NB4 (cell line): Measurements from ENCODE around the gene BRD1.

Source experiments
- DNase-seq: peaks from one replicate; pipeline ENCODE4 v3.0.0; 2010; ENCODE audit warnings: low read depth
- H3K4me3 ChIP-seq: one replicate; pipeline ENCODE4 v1.5.1; 2011; ENCODE audit warnings: mild to moderate bottlenecking, low read depth, low read length, moderate library complexity
- MAX ChIP-seq: IDR thresholded peaks from 2 replicates; pipeline ENCODE4 v1.6.1; 2011; ENCODE audit warnings: low read depth, low read length
- MYC ChIP-seq: IDR thresholded peaks from 2 replicates; pipeline ENCODE4 v1.6.1; 2011; ENCODE audit warnings: low read depth, low read length
- POLR2A ChIP-seq: IDR thresholded peaks from 2 replicates; pipeline ENCODE4 v1.6.1; 2011; ENCODE audit warnings: mild to moderate bottlenecking; ENCODE audit not compliant: insufficient read length; ENCODE audit errors: extremely low read depth
- TF ChIP-seq, protein P1 (sequence below): IDR thresholded peaks from one replicate; pipeline ENCODE4 v1.5.1; 2012; ENCODE audit warnings: low read depth, low read length

BRD1 gene

DNA sequence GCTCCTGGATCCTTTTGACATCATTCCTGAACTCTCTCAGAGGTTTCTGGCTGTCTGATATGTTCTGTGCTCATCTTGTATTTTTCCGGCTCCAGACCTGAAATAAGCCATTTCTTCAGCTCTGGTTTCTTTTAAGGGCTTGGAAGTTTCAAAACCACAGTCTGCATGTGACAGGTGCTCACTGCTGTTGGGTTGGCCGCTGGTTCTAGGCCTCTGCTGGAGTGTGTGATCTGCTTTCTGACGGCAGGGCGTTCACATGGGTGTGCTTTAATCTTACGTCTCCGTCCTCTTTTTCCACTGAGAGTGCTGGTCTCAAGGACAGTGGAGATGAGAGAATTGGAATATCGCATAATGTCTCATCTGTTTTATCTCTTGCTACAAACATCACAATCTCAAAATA lies 36.3 kb upstream of the BRD1 start:
- no peak overlapping the region for H3K4me3 ChIP-seq
- DNase-seq: no peak
- TF ChIP-seq MYC: no peak

DNA sequence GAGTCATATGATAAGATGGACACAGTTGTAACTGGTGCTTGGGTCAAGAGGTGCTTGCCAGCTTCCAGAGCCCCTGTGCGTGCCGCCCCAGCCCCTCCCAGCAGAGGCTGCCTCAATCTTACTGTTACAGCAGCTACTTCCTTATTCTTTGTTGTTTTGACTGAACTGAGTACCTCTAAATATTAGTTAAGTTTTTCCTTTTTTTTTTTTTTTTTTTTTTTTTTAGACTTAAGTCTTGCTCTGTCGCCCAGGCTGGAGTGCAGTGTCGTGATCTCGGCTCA lies 34.8 kb upstream of the BRD1 start:
- TF ChIP-seq MYC (no peak), MAX (no peak), POLR2A (no peak)
- TF ChIP-seq, protein P1, sequence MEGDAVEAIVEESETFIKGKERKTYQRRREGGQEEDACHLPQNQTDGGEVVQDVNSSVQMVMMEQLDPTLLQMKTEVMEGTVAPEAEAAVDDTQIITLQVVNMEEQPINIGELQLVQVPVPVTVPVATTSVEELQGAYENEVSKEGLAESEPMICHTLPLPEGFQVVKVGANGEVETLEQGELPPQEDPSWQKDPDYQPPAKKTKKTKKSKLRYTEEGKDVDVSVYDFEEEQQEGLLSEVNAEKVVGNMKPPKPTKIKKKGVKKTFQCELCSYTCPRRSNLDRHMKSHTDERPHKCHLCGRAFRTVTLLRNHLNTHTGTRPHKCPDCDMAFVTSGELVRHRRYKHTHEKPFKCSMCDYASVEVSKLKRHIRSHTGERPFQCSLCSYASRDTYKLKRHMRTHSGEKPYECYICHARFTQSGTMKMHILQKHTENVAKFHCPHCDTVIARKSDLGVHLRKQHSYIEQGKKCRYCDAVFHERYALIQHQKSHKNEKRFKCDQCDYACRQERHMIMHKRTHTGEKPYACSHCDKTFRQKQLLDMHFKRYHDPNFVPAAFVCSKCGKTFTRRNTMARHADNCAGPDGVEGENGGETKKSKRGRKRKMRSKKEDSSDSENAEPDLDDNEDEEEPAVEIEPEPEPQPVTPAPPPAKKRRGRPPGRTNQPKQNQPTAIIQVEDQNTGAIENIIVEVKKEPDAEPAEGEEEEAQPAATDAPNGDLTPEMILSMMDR: no peak
- no peak overlapping the region for H3K4me3 ChIP-seq
- peak; percentile 57 for DNase-seq

DNA sequence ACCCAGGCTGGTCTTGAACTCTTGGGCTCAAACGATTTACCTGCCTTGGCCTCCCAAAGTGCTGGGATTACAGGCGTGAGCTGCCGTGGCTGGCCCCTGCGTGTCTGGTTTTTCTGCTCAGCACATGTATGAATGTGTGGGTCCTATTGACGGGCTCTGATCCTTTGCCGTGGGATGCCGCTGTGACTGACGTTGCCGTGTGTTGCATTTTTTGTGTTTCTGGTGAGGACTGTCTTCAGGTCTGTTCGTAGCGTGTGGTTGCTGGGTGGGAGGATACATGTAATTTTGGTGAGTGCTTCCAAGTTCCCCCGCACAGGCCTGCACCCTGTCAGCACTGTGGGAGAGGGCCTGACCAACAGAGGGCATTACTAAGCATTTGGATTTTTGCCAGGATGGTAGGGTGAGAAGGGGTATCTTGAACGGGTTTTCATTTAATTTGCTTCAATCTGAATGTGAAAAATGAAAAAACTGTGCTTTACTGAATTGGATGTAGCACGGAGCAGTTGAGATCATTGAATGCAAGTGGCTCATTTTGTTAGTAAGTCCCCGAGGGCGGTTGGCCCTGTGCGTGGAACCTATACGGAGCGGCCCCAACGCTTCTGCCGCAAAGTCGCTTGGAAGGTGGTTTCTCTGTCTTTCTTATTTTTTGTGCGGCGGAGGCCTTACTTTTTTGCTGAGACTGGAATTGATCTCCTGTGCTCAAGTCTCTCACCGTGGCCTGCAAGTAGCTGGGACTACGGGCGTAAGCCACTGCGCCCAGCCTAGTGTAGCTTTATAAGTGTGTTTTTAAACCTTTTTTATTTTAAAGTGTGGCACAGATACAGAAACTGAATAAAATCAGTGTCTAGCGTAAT lies 34.2 kb upstream of the BRD1 start:
- TF ChIP-seq POLR2A: no peak
- TF ChIP-seq, protein P1: peak; percentile 39
- no peak overlapping the region for H3K4me3 ChIP-seq
- peak; percentile 84 for DNase-seq

- no peak for DNase-seq
- no peak overlapping the region for H3K4me3 ChIP-seq
- TF ChIP-seq MYC: no peak
- no peak for TF ChIP-seq MAX
- TF ChIP-seq, protein P1: no peak
- no peak for TF ChIP-seq POLR2A
Observed at GRCh38 chr22:49858827-49859226, 31.2 kb upstream of the BRD1 start.

GRCh38 chr22:49856766-49857618 lies 29.3 kb upstream of the BRD1 start:
- no peak overlapping the region for H3K4me3 ChIP-seq
- no peak for TF ChIP-seq MYC
- TF ChIP-seq, protein P1: no peak
- TF ChIP-seq MAX: no peak
- no peak for TF ChIP-seq POLR2A
- DNase-seq: no peak

- DNase-seq: no peak
- peak overlapping the region; percentile 82 for H3K4me3 ChIP-seq
- TF ChIP-seq MYC (no peak), MAX (no peak), POLR2A (no peak)
- TF ChIP-seq, protein P1: no peak
Observed at GRCh38 chr22:49856343-49856742, 28.7 kb upstream of the BRD1 start.
